HG02610 (cell line): ENCODE data around the gene REC114.
"Not testable (repeated sequence)": the region's sequence is repeated elsewhere in the genome, so short reads cannot be mapped to it uniquely, and the experiment has no call there.

Source experiments
- ATAC-seq: cut with Tn5 transposase; IDR thresholded peaks from one replicate; pipeline ENCODE4 v1.9.1; 2021; ENCODE audit warnings: mild to moderate bottlenecking, moderate library complexity; ENCODE audit not compliant: unreplicated experiment

The REC114 gene

GRCh38 chr15:73573037-73573436, 130.1 kb downstream of the REC114 start:
- ATAC-seq, result no peak

GRCh38 chr15:73573572-73573971, 130.6 kb downstream of the REC114 start:
- ATAC-seq, result no peak

DNA sequence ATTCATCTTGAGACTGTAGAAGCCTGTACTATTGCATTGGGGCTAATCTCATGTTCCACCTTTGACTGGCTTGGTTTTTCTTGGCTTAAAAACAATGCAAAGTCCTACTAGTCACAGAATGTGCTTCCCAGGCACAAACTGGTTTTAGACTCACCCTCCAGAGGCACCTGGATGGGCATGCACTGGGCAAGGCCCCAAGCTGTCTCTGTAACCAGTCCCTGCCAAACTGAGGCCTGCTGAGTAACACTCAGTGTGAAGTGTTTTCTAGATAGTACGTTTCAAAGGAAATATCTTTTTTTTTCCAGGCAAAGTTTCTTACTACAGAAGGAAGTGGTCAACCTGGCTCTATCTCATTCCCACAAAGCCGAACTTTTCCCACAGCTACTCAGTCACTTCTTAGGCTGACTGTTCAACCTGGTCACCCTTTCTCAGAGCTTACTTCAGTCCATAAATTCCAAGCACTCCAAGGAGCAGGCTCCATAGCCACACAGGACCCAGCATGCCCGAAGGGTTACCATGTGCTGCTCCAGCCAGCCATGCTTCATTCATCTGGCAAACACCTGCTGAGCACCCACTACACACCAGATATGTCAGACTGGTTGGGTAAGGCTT, 132.8 kb downstream of the REC114 start:
- no peak for ATAC-seq

DNA sequence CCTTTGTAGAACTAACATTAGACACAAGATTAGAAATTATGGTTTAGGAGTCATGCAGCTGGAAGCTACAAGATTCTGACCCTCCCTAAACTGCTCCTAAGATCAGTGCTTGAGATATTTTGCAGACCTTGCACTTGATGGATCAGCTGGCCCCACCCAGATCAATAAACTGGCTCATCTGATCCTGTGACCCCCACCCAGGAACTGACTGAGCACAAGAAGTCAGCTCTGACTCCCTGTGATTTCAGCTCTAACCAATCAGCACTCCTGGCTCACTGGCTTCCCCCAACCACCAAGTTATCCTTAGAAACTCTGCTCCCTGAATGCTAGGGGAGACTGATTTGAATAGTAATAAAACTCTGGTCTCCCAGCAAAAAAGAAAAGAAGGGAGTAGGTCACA, 134.6 kb downstream of the REC114 start:
- ATAC-seq, result not testable (repeated sequence)

DNA sequence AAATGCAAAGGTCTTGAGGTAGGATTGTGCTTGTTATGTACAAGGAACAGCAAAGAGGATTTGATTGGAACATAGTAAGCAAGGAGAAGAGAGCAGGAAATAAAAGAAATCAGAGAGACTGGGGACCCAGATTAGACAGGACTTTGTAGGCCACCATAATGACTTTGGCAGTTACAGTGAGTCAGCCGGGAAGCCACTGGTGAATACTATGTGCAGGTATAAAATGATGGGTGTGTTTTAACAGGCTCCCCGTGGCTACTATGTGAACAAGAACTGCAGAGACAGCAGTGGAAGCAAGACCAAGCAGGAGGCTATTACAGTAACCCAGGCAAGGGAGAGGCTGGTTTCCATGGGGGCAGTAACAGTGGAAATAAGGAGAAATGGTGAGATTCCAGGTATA, 135.1 kb downstream of the REC114 start:
- no peak for ATAC-seq

DNA sequence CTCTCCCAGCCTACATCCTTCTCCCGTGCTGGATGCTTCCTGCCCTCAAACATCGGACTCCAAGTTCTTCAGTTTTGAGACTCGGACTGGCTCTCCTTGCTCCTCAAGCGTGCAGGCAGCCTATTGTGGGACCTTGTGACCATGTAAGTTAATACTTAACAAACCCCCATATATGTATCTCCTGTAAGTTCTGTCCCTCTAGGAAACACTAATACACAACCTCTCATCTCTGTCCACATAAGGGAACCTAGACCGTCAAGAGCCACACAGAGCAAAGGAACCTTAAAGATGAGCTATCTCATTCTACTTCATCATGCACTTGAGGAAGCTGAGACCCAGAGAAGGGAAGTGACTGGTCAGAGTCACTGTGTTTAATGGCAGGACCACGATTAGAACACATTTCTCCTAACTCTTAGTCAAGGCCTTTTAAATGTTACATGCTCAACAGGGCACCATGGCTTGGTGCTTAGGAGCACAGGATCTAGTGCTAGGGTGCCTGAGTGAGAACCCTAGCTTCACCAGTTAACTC, 140.0 kb downstream of the REC114 start:
- no peak for ATAC-seq

- ATAC-seq, result no peak
Observed at GRCh38 chr15:73583544-73583943, 140.6 kb downstream of the REC114 start.

DNA sequence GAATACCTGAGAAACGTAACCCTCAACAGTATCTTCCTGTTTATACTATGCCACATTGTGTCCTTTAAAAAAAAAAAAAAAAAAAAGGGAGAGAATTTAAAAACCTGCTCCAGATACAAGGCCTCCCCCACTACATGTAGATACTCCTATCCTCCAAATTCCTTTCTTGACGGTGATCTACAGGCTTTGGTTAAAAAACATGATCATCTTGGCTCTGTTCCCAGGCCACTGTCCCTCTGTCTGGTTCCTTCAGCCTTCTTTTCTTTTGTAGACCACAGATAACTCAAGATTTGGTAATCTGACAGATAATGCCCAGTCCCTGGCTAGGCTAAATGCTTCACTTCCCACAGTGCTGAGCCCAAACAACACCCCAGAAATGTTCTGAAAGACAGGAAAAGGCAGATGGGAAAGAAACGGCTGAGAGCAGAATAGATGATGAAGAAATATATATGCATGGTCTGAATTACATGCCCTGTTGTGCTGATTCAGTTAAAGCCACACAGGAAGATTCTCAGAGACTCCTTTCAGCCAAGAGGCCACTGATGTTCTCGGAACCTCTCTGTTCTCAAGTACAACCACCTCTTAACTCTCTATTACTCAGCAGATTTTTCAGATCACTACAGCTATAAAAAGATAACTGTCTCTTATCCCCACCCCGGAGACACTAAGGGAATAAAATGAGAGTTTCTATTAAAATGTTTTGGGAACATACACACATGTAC, 141.9 kb downstream of the REC114 start:
- ATAC-seq, result no peak

GRCh38 chr15:73585871-73586654, 143.1 kb downstream of the REC114 start:
- no peak for ATAC-seq

- no peak for ATAC-seq
Observed at GRCh38 chr15:73589766-73590165, 146.8 kb downstream of the REC114 start.

DNA sequence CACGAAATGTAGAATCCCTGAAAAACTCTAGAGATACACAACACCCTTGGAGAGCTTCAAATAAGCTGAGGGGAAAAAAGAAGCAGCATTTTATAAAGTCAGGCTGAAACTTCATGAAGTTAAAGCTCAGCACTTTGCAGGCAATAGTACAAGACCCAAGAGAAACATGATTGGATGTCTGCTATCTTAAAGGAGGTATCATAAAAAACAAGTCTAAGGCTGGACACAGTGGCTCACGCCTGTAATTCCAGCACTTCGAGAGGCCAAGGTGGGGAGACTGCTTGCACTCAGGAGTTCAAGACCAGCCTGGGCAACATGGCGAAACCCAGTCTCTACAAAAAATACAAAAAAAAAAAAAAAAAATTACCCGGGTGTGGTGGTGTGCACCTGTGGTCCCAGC, 147.3 kb downstream of the REC114 start:
- ATAC-seq, result no peak

GRCh38 chr15:73593304-73594074, 150.5 kb downstream of the REC114 start:
- no peak for ATAC-seq

DNA sequence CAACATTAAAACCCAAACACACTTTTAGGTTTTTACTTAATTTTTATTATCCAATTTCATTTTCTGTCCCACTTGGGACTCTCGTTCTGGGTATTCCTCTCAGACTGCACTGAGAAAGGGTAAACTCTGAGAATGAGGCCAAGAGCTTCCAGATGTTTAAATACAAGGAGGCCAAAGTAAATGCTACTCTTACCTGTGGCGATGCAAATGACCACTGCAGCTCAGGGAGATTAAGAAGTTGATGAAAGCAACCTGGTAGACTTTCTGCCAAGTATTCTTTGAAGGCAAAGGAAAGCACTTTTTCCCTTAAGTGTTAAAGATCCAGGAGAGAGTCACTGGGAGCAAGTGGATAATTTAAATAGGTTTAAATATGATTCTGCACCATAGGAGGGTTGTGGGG, 151.1 kb downstream of the REC114 start:
- ATAC-seq, result no peak

DNA sequence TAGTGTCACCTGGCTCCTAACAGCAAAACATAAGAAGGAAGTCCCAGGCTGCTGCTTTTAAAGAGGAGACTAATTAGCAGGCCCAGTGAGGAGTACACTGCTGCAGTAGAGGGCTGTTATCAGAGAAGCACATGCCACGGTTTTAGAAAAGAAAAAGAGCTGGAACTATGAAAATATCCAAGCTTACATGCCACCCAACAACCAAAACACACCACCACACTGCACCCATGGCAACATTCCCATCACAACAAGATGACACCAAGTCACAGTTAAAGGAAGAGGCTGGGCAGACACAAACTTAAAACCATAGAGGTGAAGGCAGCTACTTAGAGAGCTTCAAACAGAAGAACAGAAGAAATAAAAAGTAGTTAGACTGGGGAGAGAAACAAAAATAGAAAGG, 153.2 kb downstream of the REC114 start:
- no peak for ATAC-seq

GRCh38 chr15:73597036-73597638, 154.2 kb downstream of the REC114 start:
- no peak for ATAC-seq

DNA sequence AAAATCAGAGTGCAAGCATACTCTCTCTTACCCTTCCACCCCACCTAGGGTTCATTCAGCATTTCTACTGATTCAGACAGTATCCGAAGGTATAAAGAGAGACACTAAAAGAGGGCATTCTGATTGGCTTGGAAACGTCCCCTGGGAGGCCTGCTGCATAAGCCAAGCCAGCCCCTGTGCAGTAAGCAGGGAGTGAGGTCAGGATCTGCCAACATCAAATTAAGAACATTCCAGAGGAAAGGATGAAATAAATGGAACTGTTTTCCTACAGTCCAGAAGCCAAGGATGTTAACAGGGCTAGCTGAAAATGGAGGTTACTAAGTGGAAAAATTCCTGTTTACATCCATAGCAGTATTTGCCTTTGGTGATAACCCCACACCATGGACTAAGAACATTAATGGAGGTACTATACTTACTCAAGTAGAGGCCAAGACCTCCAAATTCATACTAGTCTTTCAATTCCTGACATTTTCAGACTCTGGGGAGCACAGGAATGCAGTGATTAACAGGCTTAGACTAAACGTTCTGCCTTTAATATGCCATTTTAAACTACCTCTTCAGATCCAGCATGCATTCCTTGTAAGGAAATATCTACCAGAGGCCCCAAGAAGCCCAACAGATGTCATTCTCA, 155.7 kb downstream of the REC114 start:
- ATAC-seq, result no peak

- no peak for ATAC-seq
Observed at GRCh38 chr15:73599934-73600333, 157.0 kb downstream of the REC114 start.

- no peak for ATAC-seq
Observed at GRCh38 chr15:73600413-73601335, 157.7 kb downstream of the REC114 start.
